ENCODE results near the gene BMP10.

Gene BMP10

GRCh38 chr2:68850524-68850923 is 20.7 kb downstream of the BMP10 start:
- H3K36me3 ChIP-seq (ENCODE audit: insufficient read depth, low read length): no peaks in the 10 kb centered on the region
- H3K79me2 ChIP-seq (ENCODE audit: insufficient read depth, low read length): no peaks in the 10 kb centered on the region
- H3K9me3 ChIP-seq (ENCODE audit: insufficient read depth, low read depth, low read length): no peaks in the 10 kb centered on the region
- H3K4me1 ChIP-seq (ENCODE audit: insufficient read depth, low read length, poor library complexity, severe bottlenecking): peaks cover 4% of the 10 kb centered on the region
- H2AFZ ChIP-seq (ENCODE audit: low read length): no peak overlapping the region
- no peaks in the 10 kb centered on the region for H3K27me3 ChIP-seq (ENCODE audit: insufficient read depth, low read length, poor library complexity, severe bottlenecking)
- no peak for TF ChIP-seq EZH2phosphoT487 (IDR thresholded peaks at IDR 0.05; ENCODE audit: borderline replicate concordance)
- no peak for TF ChIP-seq CTCF (conservative IDR thresholded peaks at IDR 0.05; ENCODE audit: low read length)
- no peaks in the 10 kb centered on the region for H3F3A ChIP-seq (ENCODE audit: low read depth)
- no peak overlapping the region for H3K9ac ChIP-seq (ENCODE audit: low read depth, low read length, poor library complexity, severe bottlenecking)
- H4K20me1 ChIP-seq (ENCODE audit: insufficient read depth, low read length, poor library complexity, severe bottlenecking): no peaks in the 10 kb centered on the region
- no peak overlapping the region for H3K4me2 ChIP-seq (ENCODE audit: low read depth, low read length, poor library complexity, severe bottlenecking)
- H3K4me3 ChIP-seq (ENCODE audit: low read length, poor library complexity, severe bottlenecking): no peak overlapping the region
- no peaks in the 10 kb centered on the region for H3K9me2 ChIP-seq (replicated peaks; ENCODE audit: low read depth, low read length)

GRCh38 chr2:68849579-68850030 is 21.6 kb downstream of the BMP10 start:
- no peaks in the 10 kb centered on the region for H4K20me1 ChIP-seq (ENCODE audit: insufficient read depth, low read length, poor library complexity, severe bottlenecking)
- H3K4me1 ChIP-seq (ENCODE audit: insufficient read depth, low read length, poor library complexity, severe bottlenecking): no peaks in the 10 kb centered on the region
- no peak overlapping the region for H2AFZ ChIP-seq (ENCODE audit: low read length)
- no peaks in the 10 kb centered on the region for H3F3A ChIP-seq (ENCODE audit: low read depth)
- H3K4me2 ChIP-seq (ENCODE audit: low read depth, low read length, poor library complexity, severe bottlenecking): no peak overlapping the region
- H3K4me3 ChIP-seq (ENCODE audit: low read length, poor library complexity, severe bottlenecking): no peak overlapping the region
- no peaks in the 10 kb centered on the region for H3K79me2 ChIP-seq (ENCODE audit: insufficient read depth, low read length)
- TF ChIP-seq CTCF (conservative IDR thresholded peaks at IDR 0.05; ENCODE audit: low read length) (no peak), EZH2phosphoT487 (IDR thresholded peaks at IDR 0.05; ENCODE audit: borderline replicate concordance) (no peak)
- H3K9me3 ChIP-seq (ENCODE audit: insufficient read depth, low read depth, low read length): no peaks in the 10 kb centered on the region
- H3K36me3 ChIP-seq (ENCODE audit: insufficient read depth, low read length): no peaks in the 10 kb centered on the region
- no peaks in the 10 kb centered on the region for H3K27me3 ChIP-seq (ENCODE audit: insufficient read depth, low read length, poor library complexity, severe bottlenecking)
- no peaks in the 10 kb centered on the region for H3K9me2 ChIP-seq (replicated peaks; ENCODE audit: low read depth, low read length)
- no peak overlapping the region for H3K9ac ChIP-seq (ENCODE audit: low read depth, low read length, poor library complexity, severe bottlenecking)

GRCh38 chr2:68847751-68848150 is 23.4 kb downstream of the BMP10 start:
- Histone ChIP-seq H3K36me3 (ENCODE audit: insufficient read depth, low read length) (no peaks in the 10 kb centered on the region), H3K4me2 (ENCODE audit: low read depth, low read length, poor library complexity, severe bottlenecking) (no peak overlapping the region), H3K4me1 (ENCODE audit: insufficient read depth, low read length, poor library complexity, severe bottlenecking) (no peaks in the 10 kb centered on the region), H3K9me2 (replicated peaks; ENCODE audit: low read depth, low read length) (no peaks in the 10 kb centered on the region), H3K4me3 (ENCODE audit: low read length, poor library complexity, severe bottlenecking) (no peak overlapping the region), H3F3A (ENCODE audit: low read depth) (no peaks in the 10 kb centered on the region), H2AFZ (ENCODE audit: low read length) (no peak overlapping the region), H3K79me2 (ENCODE audit: insufficient read depth, low read length) (no peaks in the 10 kb centered on the region), H3K9ac (ENCODE audit: low read depth, low read length, poor library complexity, severe bottlenecking) (no peak overlapping the region), H3K9me3 (ENCODE audit: insufficient read depth, low read depth, low read length) (no peaks in the 10 kb centered on the region), H3K27me3 (ENCODE audit: insufficient read depth, low read length, poor library complexity, severe bottlenecking) (no peaks in the 10 kb centered on the region), H4K20me1 (ENCODE audit: insufficient read depth, low read length, poor library complexity, severe bottlenecking) (no peaks in the 10 kb centered on the region)
- TF ChIP-seq EZH2phosphoT487 (IDR thresholded peaks at IDR 0.05; ENCODE audit: borderline replicate concordance) (no peak), CTCF (conservative IDR thresholded peaks at IDR 0.05; ENCODE audit: low read length) (no peak)
